HG02970 (cell line): Measurements from ENCODE around the gene TDP1.

Experiments used
- ATAC-seq: cut with Tn5 transposase; IDR thresholded peaks from one replicate; pipeline ENCODE4 v1.9.1; 2021; ENCODE audit warnings: mild to moderate bottlenecking, moderate library complexity, moderate number of reproducible peaks; ENCODE audit not compliant: unreplicated experiment, low FRiP score

TDP1 gene

GRCh38 chr14:89955745-89956660 is at the start of gene TDP1:
Gene TDP1 (plus strand): TSS chr14:89955927. CDS start chr14:89963115, 7,188 bp downstream.
- ATAC-seq: peak; percentile 63

GRCh38 chr14:89906000-89906399 is 49.7 kb upstream of the TDP1 start:
- ATAC-seq: no peak

GRCh38 chr14:89907655-89908054 is 48.1 kb upstream of the TDP1 start:
- no peak for ATAC-seq

- ATAC-seq: no peak
Observed at GRCh38 chr14:89908712-89909450, 46.8 kb upstream of the TDP1 start.

- ATAC-seq: no peak
Observed at GRCh38 chr14:89909586-89909985, 46.1 kb upstream of the TDP1 start.

- no peak for ATAC-seq
Observed at GRCh38 chr14:89910691-89911009, 45.1 kb upstream of the TDP1 start.

- ATAC-seq: no peak
Observed at GRCh38 chr14:89911010-89911919, 44.5 kb upstream of the TDP1 start.

GRCh38 chr14:89912221-89912620 is 43.5 kb upstream of the TDP1 start:
- ATAC-seq: no peak

GRCh38 chr14:89912667-89913211 is 43.0 kb upstream of the TDP1 start:
- ATAC-seq: no peak

GRCh38 chr14:89915114-89915878 is 40.4 kb upstream of the TDP1 start:
- no peak for ATAC-seq

- ATAC-seq: no peak
Observed at GRCh38 chr14:89918721-89919120, 37.0 kb upstream of the TDP1 start.

GRCh38 chr14:89920056-89920455 is 35.7 kb upstream of the TDP1 start:
- ATAC-seq: no peak

GRCh38 chr14:89921346-89921745 is 34.4 kb upstream of the TDP1 start:
- no peak for ATAC-seq

GRCh38 chr14:89922031-89922907 is 33.5 kb upstream of the TDP1 start:
- ATAC-seq: no peak

GRCh38 chr14:89924268-89924667 is 31.5 kb upstream of the TDP1 start:
- no peak for ATAC-seq

GRCh38 chr14:89926694-89927093 is 29.0 kb upstream of the TDP1 start:
- ATAC-seq: no peak

GRCh38 chr14:89927186-89927865 is 28.4 kb upstream of the TDP1 start:
- ATAC-seq: no peak

GRCh38 chr14:89933002-89933401 is 22.7 kb upstream of the TDP1 start:
- no peak for ATAC-seq
